GM12873 (cell line): ENCODE results near the gene CFAP47.

Experiments
- CTCF ChIP-seq: IDR thresholded peaks from 2 replicates; pipeline ENCODE4 v1.5.1; 2012; ENCODE audit warnings: low read depth, mild to moderate bottlenecking, moderate library complexity, low read length, control low read depth; ENCODE audit not compliant: insufficient read depth; ENCODE audit errors: missing control alignments

Gene CFAP47

GRCh38 chrX:36431819-36432218 lies 512.3 kb downstream of the CFAP47 start:
- no peak for TF ChIP-seq CTCF

GRCh38 chrX:36434522-36434921 lies 515.0 kb downstream of the CFAP47 start:
- no peak for TF ChIP-seq CTCF
